ENCODE data around the gene IRX4.

Gene IRX4

GRCh38 chr5:1834022-1834551 is 48.6 kb downstream of the IRX4 start:
- no peak for DNase-seq

GRCh38 chr5:1833264-1834021 is 49.3 kb downstream of the IRX4 start:
- DNase-seq: no peak

GRCh38 chr5:1832511-1833250 is 50.0 kb downstream of the IRX4 start:
- no peak for DNase-seq

- no peak for DNase-seq
Measured at GRCh38 chr5:1831677-1832313, 50.9 kb downstream of the IRX4 start.

GRCh38 chr5:1831257-1831656 is 51.5 kb downstream of the IRX4 start:
- DNase-seq: no peak

GRCh38 chr5:1830571-1831228 is 52.0 kb downstream of the IRX4 start:
- no peak for DNase-seq

- peak; percentile 8 to 21 for DNase-seq
Measured at GRCh38 chr5:1827886-1828397, 54.8 kb downstream of the IRX4 start.
